ENCODE data around the gene MINPP1.

GRCh38 chr10:87585565-87586514, 81.1 kb downstream of the MINPP1 start:
- no peak for TF ChIP-seq EZH2 (IDR thresholded peaks at IDR 0.05)
- TF ChIP-seq, protein P1, sequence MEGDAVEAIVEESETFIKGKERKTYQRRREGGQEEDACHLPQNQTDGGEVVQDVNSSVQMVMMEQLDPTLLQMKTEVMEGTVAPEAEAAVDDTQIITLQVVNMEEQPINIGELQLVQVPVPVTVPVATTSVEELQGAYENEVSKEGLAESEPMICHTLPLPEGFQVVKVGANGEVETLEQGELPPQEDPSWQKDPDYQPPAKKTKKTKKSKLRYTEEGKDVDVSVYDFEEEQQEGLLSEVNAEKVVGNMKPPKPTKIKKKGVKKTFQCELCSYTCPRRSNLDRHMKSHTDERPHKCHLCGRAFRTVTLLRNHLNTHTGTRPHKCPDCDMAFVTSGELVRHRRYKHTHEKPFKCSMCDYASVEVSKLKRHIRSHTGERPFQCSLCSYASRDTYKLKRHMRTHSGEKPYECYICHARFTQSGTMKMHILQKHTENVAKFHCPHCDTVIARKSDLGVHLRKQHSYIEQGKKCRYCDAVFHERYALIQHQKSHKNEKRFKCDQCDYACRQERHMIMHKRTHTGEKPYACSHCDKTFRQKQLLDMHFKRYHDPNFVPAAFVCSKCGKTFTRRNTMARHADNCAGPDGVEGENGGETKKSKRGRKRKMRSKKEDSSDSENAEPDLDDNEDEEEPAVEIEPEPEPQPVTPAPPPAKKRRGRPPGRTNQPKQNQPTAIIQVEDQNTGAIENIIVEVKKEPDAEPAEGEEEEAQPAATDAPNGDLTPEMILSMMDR (IDR thresholded peaks at IDR 0.05): no peak

Measured in neural progenitor cell (in vitro differentiated cells).